Sigmoid colon (tissue), 4 donors: ENCODE data around the gene PDGFA.

Experiments used
- CTCF ChIP-seq, 4 experiments: fragments of 450-650 bp in 3 of 4; fragments of 200-600 bp in 1 of 4; IDR thresholded peaks; one replicate each; pipeline ENCODE4 v1.5.1; 2016 to 2019; ENCODE audit warnings: antibody characterized with exemption in 4 of 4, mild to moderate bottlenecking in 3 of 4, moderate library complexity in 2 of 4
- POLR2AphosphoS5 ChIP-seq, 4 donors: sonication (generic); formaldehyde crosslinking; IDR thresholded peaks; one replicate each; pipeline ENCODE4 v1.6.1; 2017; ENCODE audit warnings: antibody characterized with exemption in 4 of 4

GRCh38 chr7:490461-491291, 29.0 kb downstream of the PDGFA start:
- no peak for TF ChIP-seq POLR2AphosphoS5 (IDR thresholded peaks at IDR 0.05)
- no peak for TF ChIP-seq CTCF (IDR thresholded peaks at IDR 0.05)
